K562 (cell line): ENCODE data around the gene TBC1D1. TPM values are rescaled to one million over a fixed set of nuclear protein-coding genes. Genes with fewer than 3 reads are reported as not detected.

ENCODE experiments used
- HDAC3 ChIP-seq: fragments of 450-650 bp; IDR thresholded peaks from 2 replicates; pipeline ENCODE4 v1.6.1; 2018; ENCODE audit warnings: borderline replicate concordance, mild to moderate bottlenecking, moderate library complexity; ENCODE audit not compliant: partially characterized antibody
- POLR3G ChIP-seq: IDR thresholded peaks from 2 replicates; pipeline ENCODE4 v1.6.1; 2011; ENCODE audit not compliant: insufficient read length, insufficient replicate concordance; ENCODE audit errors: extremely low read depth
- RBM34 ChIP-seq: fragments of 200-400 bp; formaldehyde crosslinking; IDR thresholded peaks from 2 replicates; pipeline ENCODE4 v1.6.1; 2018; ENCODE audit warnings: low read length, borderline replicate concordance; ENCODE audit not compliant: insufficient read depth
- SAFB2 ChIP-seq: fragments of 200-400 bp; formaldehyde crosslinking; IDR thresholded peaks from 2 replicates; pipeline ENCODE4 v1.6.1; 2018; ENCODE audit warnings: borderline replicate concordance, low read length, low read depth, moderate library complexity; ENCODE audit not compliant: severe bottlenecking
- ZNF274 ChIP-seq: IDR thresholded peaks from 2 replicates; pipeline ENCODE4 v1.6.1; 2011; ENCODE audit warnings: low read depth, mild to moderate bottlenecking, low read length, moderate library complexity, borderline replicate concordance
- ZNF449 ChIP-seq: fragments of 250-450 bp; sonication (Bioruptor Pico); IDR thresholded peaks from 2 replicates; pipeline ENCODE4 v1.8.0; 2022; ENCODE audit warnings: moderate library complexity, mild to moderate bottlenecking, inconsistent platforms
- polyA plus RNA-seq, 8 experiments: library from polyadenylated mRNA; depleted of rRNA in 4 of 8; stranded (reverse) in 5 of 8; unstranded in 3 of 8; fragments of >200 nt; fragmentation: Nextera tagmentation in 2 of 8; fragmentation: Illumina TruSeq in 1 of 8; extraction: Ambion mirVana in 2 of 8; extraction: Trizol in 1 of 8; gene quantifications; 2 replicates each; pipeline versions ENCODE4 v1.2.1 to v1.2.3, GENCODE V29; 2011 to 2014; ENCODE audit warnings: inconsistent platforms in 1 of 8, missing spikeins in 1 of 8
- total RNA-seq, 7 experiments: library from RNA; depleted of rRNA in 6 of 7; stranded (reverse); fragments of >200 nt in 6 of 7; fragmentation: Illumina TruSeq in 2 of 7; extraction: Trizol in 2 of 7; gene quantifications; 2 replicates each; pipeline versions ENCODE4 v1.2.1 to v1.2.3, GENCODE V29; 2011 to 2021; ENCODE audit warnings: low replicate concordance in 1 of 7
- TF ChIP-seq, protein P1 (sequence below): fragments of 450-650 bp; formaldehyde crosslinking; IDR thresholded peaks from 2 replicates; pipeline ENCODE4 v1.4.0; 2020; ENCODE audit warnings: mild to moderate bottlenecking
- TF ChIP-seq, protein P2 (sequence below): fragments of 250-450 bp; sonication (Bioruptor Pico); IDR thresholded peaks from 2 replicates; pipeline ENCODE4 v1.8.0; 2021; ENCODE audit warnings: mild to moderate bottlenecking, moderate library complexity

TBC1D1 gene
- total and polyA plus RNA-seq, 9 of the 15 experiments (the other 6 are each of a cell fraction or from before 2014, with no cell fraction given), result 0.59 to 14.2 (median 8.8) TPM

DNA sequence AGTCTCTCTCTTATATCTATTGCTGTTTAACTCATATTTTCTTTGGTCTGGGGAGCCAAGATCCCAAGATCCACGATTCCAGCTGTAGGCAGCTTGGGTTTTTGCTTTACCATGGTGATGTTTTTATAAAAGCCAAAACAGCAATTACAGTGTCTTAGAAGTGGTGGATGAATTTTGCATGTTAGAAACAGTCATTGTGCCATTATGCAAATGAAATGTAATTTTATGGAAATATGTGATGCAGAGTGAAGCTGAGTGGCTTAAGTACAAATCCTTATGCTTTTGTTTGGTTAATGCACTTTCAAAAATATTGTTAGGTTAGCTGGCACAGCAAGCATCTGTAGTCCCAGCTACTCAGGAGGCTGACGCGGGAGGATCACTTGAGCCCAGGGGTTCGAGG, 36.5 kb downstream of the TBC1D1 start (continued):
- TF ChIP-seq, protein P1, sequence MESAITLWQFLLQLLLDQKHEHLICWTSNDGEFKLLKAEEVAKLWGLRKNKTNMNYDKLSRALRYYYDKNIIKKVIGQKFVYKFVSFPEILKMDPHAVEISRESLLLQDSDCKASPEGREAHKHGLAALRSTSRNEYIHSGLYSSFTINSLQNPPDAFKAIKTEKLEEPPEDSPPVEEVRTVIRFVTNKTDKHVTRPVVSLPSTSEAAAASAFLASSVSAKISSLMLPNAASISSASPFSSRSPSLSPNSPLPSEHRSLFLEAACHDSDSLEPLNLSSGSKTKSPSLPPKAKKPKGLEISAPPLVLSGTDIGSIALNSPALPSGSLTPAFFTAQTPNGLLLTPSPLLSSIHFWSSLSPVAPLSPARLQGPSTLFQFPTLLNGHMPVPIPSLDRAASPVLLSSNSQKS, result no peak
- no peak for TF ChIP-seq POLR3G
- no peak for TF ChIP-seq SAFB2
- no peak for TF ChIP-seq ZNF274
- no peak for TF ChIP-seq ZNF449 (CRISPR knock-in tag)
- no peak for TF ChIP-seq HDAC3
- TF ChIP-seq RBM34, result no peak
- TF ChIP-seq, protein P2, sequence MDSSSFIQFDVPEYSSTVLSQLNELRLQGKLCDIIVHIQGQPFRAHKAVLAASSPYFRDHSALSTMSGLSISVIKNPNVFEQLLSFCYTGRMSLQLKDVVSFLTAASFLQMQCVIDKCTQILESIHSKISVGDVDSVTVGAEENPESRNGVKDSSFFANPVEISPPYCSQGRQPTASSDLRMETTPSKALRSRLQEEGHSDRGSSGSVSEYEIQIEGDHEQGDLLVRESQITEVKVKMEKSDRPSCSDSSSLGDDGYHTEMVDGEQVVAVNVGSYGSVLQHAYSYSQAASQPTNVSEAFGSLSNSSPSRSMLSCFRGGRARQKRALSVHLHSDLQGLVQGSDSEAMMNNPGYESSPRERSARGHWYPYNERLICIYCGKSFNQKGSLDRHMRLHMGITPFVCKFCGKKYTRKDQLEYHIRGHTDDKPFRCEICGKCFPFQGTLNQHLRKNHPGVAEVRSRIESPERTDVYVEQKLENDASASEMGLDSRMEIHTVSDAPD (CRISPR knock-in tag), result no peak
- TF ChIP-seq, all 486 proteins: peak for 0
